Neuronal stem cell (in vitro differentiated cells): ENCODE measurements around the gene TMEM221.

ENCODE experiments used
- DNase-seq: peaks from one replicate; pipeline ENCODE4 v3.0.0-alpha.2; 2013; ENCODE audit warnings: low spot score
- H2AFZ ChIP-seq: one replicate; pipeline ENCODE4 v1.6.1; 2013; ENCODE audit warnings: mild to moderate bottlenecking, low read length, inconsistent platforms
- H2AK5ac ChIP-seq: 2 replicates; pipeline ENCODE4 v1.6.1; 2013; ENCODE audit warnings: low read depth, mild to moderate bottlenecking, inconsistent platforms, low read length, moderate library complexity, mixed read lengths
- H2BK120ac ChIP-seq: 2 replicates; pipeline ENCODE4 v1.6.1; 2013; ENCODE audit warnings: low read depth, mild to moderate bottlenecking, inconsistent platforms, low read length, moderate library complexity, mixed read lengths
- H2BK12ac ChIP-seq: one replicate; pipeline ENCODE4 v1.6.1; 2013; ENCODE audit warnings: low read length, inconsistent platforms
- H2BK15ac ChIP-seq: 2 replicates; pipeline ENCODE4 v1.6.1; 2013; ENCODE audit warnings: mild to moderate bottlenecking, low read length, inconsistent platforms, mixed read lengths
- H2BK5ac ChIP-seq: one replicate; pipeline ENCODE4 v1.6.1; 2013; ENCODE audit warnings: inconsistent platforms, mild to moderate bottlenecking, low read length, moderate library complexity
- H3K14ac ChIP-seq: one replicate; pipeline ENCODE4 v1.6.1; 2013; ENCODE audit warnings: low read length, inconsistent platforms
- H3K18ac ChIP-seq: 2 replicates; pipeline ENCODE4 v1.6.1; 2013; ENCODE audit warnings: low read length, inconsistent platforms
- H3K23ac ChIP-seq: 2 replicates; pipeline ENCODE4 v1.6.1; 2013; ENCODE audit warnings: low read depth, mild to moderate bottlenecking, mixed read lengths, low read length, inconsistent platforms; ENCODE audit not compliant: poor library complexity
- H3K27ac ChIP-seq: replicated peaks from 3 replicates; pipeline ENCODE4 v1.5.1; 2013; ENCODE audit warnings: low read length, inconsistent platforms
- H3K27me3 ChIP-seq, 3 experiments: 2 replicates each; pipeline ENCODE4 v1.6.1; 2013; ENCODE audit warnings: low read length in 3 of 3, mild to moderate bottlenecking in 2 of 3, inconsistent platforms in 1 of 3, low read depth in 1 of 3, mixed read lengths in 1 of 3, moderate library complexity in 1 of 3; ENCODE audit not compliant: control insufficient read depth in 3 of 3, insufficient read depth in 3 of 3
- H3K36me3 ChIP-seq, 2 donors: replicated peaks in 1 of 2; 2 replicates each; pipeline ENCODE4 v1.6.1; 2013; ENCODE audit warnings: low read length in 2 of 2; ENCODE audit not compliant: control insufficient read depth in 2 of 2, insufficient read depth in 2 of 2
- H3K4ac ChIP-seq: 2 replicates; pipeline ENCODE4 v1.6.1; 2013; ENCODE audit warnings: inconsistent platforms, mild to moderate bottlenecking, low read length, moderate library complexity
- H3K4me1 ChIP-seq, 2 donors: 1 replicate in 1 of 2; 2 replicates in 1 of 2; pipeline ENCODE4 v1.6.1; 2013; ENCODE audit warnings: low read length in 2 of 2, low read depth in 1 of 2; ENCODE audit not compliant: control insufficient read depth in 2 of 2, insufficient read depth in 1 of 2
- H3K4me2 ChIP-seq: one replicate; pipeline ENCODE4 v1.6.1; 2013; ENCODE audit warnings: mild to moderate bottlenecking, low read length, inconsistent platforms; ENCODE audit not compliant: insufficient read depth, poor library complexity, severe bottlenecking
- H3K4me3 ChIP-seq, 2 donors: 2 replicates each; pipeline ENCODE4 v1.5.1; 2013; ENCODE audit warnings: low read length in 2 of 2, mild to moderate bottlenecking in 2 of 2, inconsistent platforms in 1 of 2, moderate library complexity in 1 of 2
- H3K79me1 ChIP-seq: one replicate; pipeline ENCODE4 v1.6.1; 2013; ENCODE audit warnings: low read depth, mild to moderate bottlenecking, inconsistent platforms, low read length, moderate library complexity
- H3K9ac ChIP-seq: one replicate; pipeline ENCODE4 v1.6.1; 2013; ENCODE audit warnings: mild to moderate bottlenecking, low read depth, low read length, inconsistent platforms; ENCODE audit not compliant: poor library complexity
- H3K9me3 ChIP-seq, 2 donors: replicated peaks in 1 of 2; 2 replicates each; pipeline versions ENCODE3 to v1.6.1; 2013; ENCODE audit warnings: low read length in 2 of 2, mild to moderate bottlenecking in 2 of 2, inconsistent platforms in 1 of 2, low read depth in 1 of 2, mixed read lengths in 1 of 2, moderate library complexity in 1 of 2; ENCODE audit not compliant: control insufficient read depth in 2 of 2, insufficient read depth in 1 of 2
- H4K8ac ChIP-seq: one replicate; pipeline ENCODE4 v1.6.1; 2013; ENCODE audit warnings: low read depth, mild to moderate bottlenecking, inconsistent platforms, low read length, moderate library complexity
- H4K91ac ChIP-seq: one replicate; pipeline ENCODE4 v1.6.1; 2013; ENCODE audit warnings: low read length, low read depth, mild to moderate bottlenecking, inconsistent platforms; ENCODE audit not compliant: poor library complexity
- WGBS, 2 donors: extraction: QIAGEN DNeasy Blood & Tissue Kit; methylation state at CpG; one replicate each; pipeline ENCODE4 v1.1.7; 2013; ENCODE audit warnings: missing lambda C conversion rate in 2 of 2, mixed read lengths in 1 of 2; ENCODE audit not compliant: insufficient read length in 2 of 2, insufficient replicate concordance in 1 of 2; ENCODE audit errors: extremely low coverage in 2 of 2; 5-methylcytosine and 5-hydroxymethylcytosine counted together

Gene TMEM221

GRCh38 chr19:17424743-17425365 is 23.6 kb downstream of the TMEM221 start:
- Histone ChIP-seq H3K27me3 (no peaks in the 10 kb centered on the region), H3K79me1 (peaks cover 4% of the 10 kb centered on the region), H3K36me3 (peaks cover 2 to 4% of the 10 kb centered on the region in 2 donors), H2BK5ac (peak overlapping the region; percentile 75), H3K4me3 (peak overlapping the region in 1 of 2 donors; percentile 29), H3K9ac (peak overlapping the region; percentile 70), H2BK120ac (no peak overlapping the region), H2AFZ (peak overlapping the region; percentile 83), H3K18ac (peak overlapping the region; percentile 85), H3K14ac (peak overlapping the region; percentile 38), H3K27ac (peak overlapping the region; percentile 24), H3K4ac (no peak overlapping the region), H4K8ac (no peak overlapping the region), H4K91ac (no peak overlapping the region), H2AK5ac (peak overlapping the region; percentile 95), H3K23ac (no peak overlapping the region), H3K4me1 (peaks cover 6 to 12% of the 10 kb centered on the region in 2 donors), H3K9me3 (no peaks in the 10 kb centered on the region), H2BK12ac (peak overlapping the region; percentile 73), H2BK15ac (peak overlapping the region; percentile 58), H3K4me2 (peak overlapping the region; percentile 54)
- WGBS, 2 donors: no CpG with 5 or more reads among the region's 27 CpGs
- peak; percentile 76 for DNase-seq

DNA sequence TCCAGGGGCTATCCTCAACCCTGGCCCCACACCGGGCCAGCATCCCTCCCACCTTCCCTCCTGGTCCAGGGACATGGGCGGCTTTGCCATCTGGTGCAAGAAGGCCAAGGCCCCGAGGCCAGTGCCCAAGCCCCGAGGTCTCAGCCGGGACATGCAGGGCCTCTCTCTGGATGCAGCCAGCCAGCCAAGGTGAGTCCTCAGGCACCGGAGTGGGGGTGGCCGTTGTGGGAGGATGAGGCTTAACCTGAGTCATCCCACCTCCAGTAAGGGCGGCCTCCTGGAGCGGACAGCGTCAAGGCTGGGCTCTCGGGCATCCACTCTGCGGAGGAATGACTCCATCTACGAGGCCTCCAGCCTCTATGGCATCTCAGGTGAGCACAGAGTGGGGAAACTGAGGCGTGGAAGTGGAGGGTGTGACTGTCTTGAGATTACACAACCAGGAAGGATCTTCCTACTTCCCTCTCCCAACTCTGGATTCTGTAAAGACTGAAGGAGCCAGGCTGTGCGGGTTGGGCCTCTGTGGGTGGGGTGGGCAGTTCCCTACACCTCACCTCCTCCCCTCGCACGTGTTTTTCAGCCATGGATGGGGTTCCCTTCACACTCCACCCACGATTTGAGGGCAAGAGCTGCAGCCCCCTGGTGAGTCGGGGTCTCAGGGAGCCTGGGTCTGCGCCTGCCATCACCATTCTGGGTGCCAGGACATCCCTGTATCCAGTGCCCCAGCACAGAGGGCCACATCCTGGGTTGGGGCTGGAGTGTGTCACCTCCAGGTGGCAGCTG is 24.8 kb downstream of the TMEM221 start:
- Histone ChIP-seq H3K79me1 (peaks cover 4% of the 10 kb centered on the region), H3K27me3 (no peaks in the 10 kb centered on the region), H3K4ac (no peak overlapping the region), H3K4me2 (no peak overlapping the region), H2AK5ac (peak overlapping the region; percentile 40), H3K4me3 (peak overlapping the region in 1 of 2 donors; percentile 16), H3K9me3 (no peaks in the 10 kb centered on the region), H2BK5ac (no peak overlapping the region), H3K9ac (no peak overlapping the region), H2BK120ac (no peak overlapping the region), H2BK12ac (no peak overlapping the region), H2BK15ac (no peak overlapping the region), H3K4me1 (peaks cover 6 to 16% of the 10 kb centered on the region in 2 donors), H3K14ac (no peak overlapping the region), H4K91ac (no peak overlapping the region), H3K23ac (no peak overlapping the region), H4K8ac (no peak overlapping the region), H3K27ac (no peak overlapping the region), H3K18ac (no peak overlapping the region), H3K36me3 (peaks cover 2 to 4% of the 10 kb centered on the region in 2 donors), H2AFZ (no peak overlapping the region)
- WGBS, 2 donors: no CpG with 5 or more reads among the region's 20 CpGs
- no peak for DNase-seq

- no peak for DNase-seq
- Histone ChIP-seq H3K14ac (no peak overlapping the region), H2AK5ac (no peak overlapping the region), H3K18ac (no peak overlapping the region), H3K27me3 (no peaks in the 10 kb centered on the region), H4K8ac (no peak overlapping the region), H3K4me3 (no peak overlapping the region), H3K4ac (no peak overlapping the region), H4K91ac (no peak overlapping the region), H3K9ac (no peak overlapping the region), H3K4me1 (peaks cover 6 to 16% of the 10 kb centered on the region in 2 donors), H2AFZ (no peak overlapping the region), H2BK120ac (no peak overlapping the region), H3K23ac (no peak overlapping the region), H3K9me3 (no peaks in the 10 kb centered on the region), H3K4me2 (no peak overlapping the region), H3K27ac (no peak overlapping the region), H2BK12ac (no peak overlapping the region), H3K36me3 (peaks cover 2 to 4% of the 10 kb centered on the region in 2 donors), H2BK15ac (no peak overlapping the region), H2BK5ac (no peak overlapping the region), H3K79me1 (peaks cover 4% of the 10 kb centered on the region)
- no CpG with 5 or more reads among the region's 4 CpGs for WGBS, 2 donors
Measured at GRCh38 chr19:17421942-17422341, 26.5 kb downstream of the TMEM221 start.

DNA sequence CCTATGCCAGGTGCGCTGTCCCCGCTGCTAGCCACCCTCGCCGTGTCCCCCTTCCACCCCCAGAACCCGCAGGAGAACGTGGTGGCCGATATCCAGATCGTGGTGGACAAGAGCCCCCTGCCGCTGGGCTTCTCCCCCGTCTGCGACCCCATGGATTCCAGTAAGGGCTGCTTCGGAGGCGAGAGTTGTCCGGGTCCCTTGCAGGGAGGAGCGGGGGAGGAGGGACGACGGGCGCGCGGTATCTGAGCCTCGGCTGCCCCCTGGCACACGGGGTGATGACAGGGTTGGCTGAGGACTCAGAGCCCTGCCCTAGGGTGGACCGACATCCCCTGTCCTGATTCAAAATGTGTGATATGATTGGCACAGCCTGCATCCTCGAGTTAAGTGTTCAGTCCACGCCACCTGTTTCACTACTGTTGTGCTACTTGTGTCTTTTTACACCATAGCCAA is 28.0 kb downstream of the TMEM221 start:
- DNase-seq: no peak
- Histone ChIP-seq H3K4me2 (peak overlapping the region; percentile 89), H2AFZ (peak overlapping the region; percentile 100), H3K14ac (peak overlapping the region; percentile 94), H2BK15ac (peak overlapping the region; percentile 98), H3K79me1 (peaks cover 4% of the 10 kb centered on the region), H3K9ac (peak overlapping the region; percentile 92), H3K23ac (peak overlapping the region; percentile 85), H3K9me3 (no peaks in the 10 kb centered on the region), H2BK5ac (peak overlapping the region; percentile 87), H3K18ac (peak overlapping the region; percentile 95), H4K8ac (peak overlapping the region; percentile 98), H3K4ac (no peak overlapping the region), H3K4me3 (peak overlapping the region; percentile 69 to 86), H3K27me3 (no peaks in the 10 kb centered on the region), H2BK120ac (peak overlapping the region; percentile 83), H2AK5ac (peak overlapping the region; percentile 99), H2BK12ac (peak overlapping the region; percentile 58), H3K27ac (no peak overlapping the region), H3K4me1 (peaks cover 6 to 17% of the 10 kb centered on the region in 2 donors), H4K91ac (peak overlapping the region; percentile 64), H3K36me3 (peaks cover 2 to 4% of the 10 kb centered on the region in 2 donors)
- WGBS, 2 donors: no CpG with 5 or more reads among the region's 25 CpGs
